HG03432 (cell line): ENCODE measurements around the gene ASL.
"Not testable (repeated sequence)": the region's sequence is repeated elsewhere in the genome, so short reads cannot be mapped to it uniquely, and the experiment has no call there.

Experiments used
- ATAC-seq: cut with Tn5 transposase; IDR thresholded peaks from one replicate; pipeline ENCODE4 v1.9.1; 2021; ENCODE audit warnings: mild to moderate bottlenecking, moderate library complexity; ENCODE audit not compliant: unreplicated experiment

ASL gene

DNA sequence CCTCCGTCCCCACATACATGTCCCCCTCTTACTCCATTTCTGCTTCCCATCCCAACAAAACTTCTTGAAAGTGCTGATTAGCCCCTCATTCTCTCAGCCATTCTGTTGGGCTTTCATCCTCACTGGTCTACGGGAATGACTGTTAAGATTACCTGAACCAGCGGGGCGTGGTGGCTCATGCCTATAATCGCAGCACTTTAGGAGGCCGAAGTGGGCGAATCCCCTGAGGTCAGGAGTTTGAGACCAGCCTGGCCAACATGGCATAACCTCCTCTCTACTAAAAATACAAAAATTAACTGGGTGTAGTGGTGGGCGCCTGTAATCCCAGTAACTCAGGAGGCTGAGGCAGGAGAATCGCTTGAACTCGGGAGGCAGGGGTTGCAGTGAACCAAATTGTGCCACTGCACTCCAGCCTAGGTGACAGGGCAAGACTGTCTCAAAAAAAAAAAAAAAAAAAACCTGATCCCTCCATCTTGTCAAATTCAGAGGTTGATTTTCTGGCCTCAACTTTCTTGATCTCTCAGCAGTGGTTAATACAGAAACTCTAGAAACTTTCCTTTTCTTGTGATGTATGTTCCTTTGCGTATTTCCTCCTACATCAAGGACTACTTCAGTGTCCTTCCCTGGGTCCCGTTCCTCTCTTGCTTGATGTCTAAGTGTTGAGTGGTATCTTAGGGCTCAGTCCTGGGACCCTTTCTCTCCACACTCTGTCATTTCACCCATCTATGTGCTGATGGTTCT lies 41.2 kb downstream of the ASL start:
- ATAC-seq: not testable (repeated sequence)

DNA sequence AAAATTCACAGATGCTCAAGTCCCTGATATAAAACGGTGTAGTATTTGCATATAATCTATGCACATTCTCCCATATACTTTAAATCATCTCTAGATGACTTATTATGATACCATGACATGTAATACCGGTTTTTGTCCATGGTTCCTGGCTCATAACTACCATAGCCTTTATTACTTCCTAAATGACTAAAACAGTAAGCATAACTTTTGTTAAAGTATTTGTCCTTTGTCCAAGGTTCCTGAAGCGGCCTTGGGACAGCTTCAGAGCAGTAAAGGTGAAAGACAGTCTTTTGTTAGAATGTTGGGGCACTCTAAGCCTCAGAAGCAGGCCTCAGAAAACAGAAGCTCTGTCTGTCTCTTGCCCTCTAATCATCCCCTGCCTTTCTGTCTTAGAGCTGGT lies 43.0 kb downstream of the ASL start:
- no peak for ATAC-seq

DNA sequence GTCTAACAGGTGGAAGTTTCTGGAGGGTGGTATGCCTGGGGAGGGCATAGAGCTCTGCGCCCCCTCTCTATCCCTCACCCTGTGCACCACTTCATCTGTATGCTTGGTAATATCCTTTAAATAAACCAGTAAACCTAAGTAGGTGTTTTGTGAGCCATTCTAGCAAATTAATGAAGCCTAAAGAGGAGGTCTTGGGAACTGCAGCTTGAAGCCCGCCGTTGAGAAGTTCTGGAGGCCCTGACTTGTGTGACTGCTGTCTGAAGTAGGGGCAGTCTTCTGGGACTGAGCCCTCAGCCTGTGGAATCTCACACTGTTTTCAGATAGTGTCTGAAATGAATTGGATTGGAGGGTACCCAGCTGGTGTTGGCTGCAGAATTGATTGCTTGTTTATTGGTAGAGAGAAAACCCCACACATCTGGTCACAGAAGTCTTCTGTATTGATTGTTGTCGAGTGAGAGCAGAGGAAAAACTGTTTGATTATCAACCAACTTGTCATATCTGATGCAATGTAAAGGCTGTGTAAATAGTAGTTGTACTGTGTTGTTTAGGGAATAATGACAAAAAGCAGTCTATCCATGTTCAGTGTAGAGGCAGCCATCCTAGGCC lies 43.7 kb downstream of the ASL start:
- ATAC-seq: no peak

DNA sequence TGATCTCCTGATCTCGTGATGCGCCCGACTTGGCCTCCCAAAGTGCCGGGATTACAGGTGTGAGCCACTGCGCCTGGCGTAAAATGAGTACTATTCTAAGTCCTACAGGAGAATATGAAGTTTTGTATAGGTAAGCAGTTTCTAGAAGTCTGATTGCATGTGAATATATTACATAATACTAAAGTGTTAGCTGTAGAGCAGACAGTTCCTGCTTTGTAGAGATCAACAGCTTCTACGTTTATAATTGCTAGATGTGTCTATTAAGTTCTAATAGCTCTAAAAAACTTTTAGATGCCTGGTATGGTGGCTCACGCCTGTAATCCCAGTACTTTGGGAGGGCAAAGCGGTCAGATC lies 47.5 kb downstream of the ASL start:
- ATAC-seq: no peak

DNA sequence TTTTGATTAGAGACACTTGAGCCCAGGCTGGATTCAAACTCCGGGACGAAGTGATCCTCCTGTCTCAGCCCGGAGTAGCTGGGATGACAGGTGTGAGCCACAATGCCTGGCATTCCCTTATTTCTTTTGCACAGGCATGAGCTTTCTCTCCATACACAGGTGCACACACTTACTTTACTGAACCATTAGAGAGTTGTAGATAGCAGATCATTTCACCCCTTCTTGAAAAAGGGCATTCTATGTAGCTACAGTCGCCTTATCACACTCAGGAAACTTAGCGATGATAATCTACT lies 48.9 kb downstream of the ASL start:
- not testable (repeated sequence) for ATAC-seq

DNA sequence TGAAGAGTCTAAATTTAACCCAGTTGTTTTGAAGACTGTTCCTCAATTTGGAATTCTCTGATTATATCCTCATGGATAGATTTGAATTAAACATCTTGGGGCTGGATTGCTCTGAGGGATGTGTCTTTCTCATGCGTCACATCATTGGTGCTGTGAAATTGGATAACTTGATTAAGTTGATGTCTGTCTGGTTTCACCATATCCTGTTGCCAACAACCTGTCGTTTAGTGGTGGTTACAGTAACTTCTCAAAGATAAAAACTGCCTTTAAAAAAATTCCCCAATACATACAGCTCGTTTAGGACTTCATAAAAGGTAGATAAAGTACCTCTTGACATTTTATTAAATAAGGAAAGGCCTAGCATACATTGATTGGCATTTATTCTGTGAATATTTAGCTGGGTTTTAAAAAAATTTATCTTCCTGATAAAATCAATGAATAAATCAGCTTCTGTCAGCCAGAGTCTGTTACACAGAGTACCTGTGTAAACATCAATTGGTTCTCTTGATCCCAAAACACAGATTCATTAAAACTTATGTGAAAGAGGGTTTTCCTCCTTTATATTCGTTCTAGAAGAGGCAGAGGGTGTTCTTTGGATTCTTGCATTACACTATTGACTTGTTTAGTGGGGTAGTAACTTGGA lies 49.6 kb downstream of the ASL start:
- no peak for ATAC-seq

DNA sequence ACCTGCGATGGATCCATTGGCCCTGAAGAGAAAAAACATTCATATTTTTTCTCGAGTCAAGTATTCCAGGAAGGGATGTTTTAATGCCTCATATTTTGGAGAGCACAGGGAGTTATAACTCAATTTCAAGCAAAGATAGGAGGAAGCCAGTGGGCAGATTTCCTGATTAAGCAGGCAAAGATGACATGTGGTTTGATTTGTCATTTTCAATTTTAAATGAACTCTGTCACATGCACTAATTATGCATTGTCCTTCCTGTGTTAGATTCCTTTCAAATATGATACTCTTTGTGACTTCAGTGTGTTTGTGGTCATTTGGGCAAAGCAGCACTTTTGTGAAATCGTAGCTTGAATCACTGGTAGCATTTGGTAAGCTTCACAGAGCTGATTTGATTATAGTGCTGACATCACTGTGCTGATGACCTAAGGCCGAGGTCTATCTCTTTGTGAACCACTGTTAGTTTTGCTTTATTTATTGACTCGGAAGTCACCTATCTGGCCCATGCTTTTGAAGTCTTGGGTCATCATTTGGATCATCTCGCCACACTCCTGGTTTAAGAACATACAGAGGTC lies 50.2 kb downstream of the ASL start:
- not testable (repeated sequence) for ATAC-seq

DNA sequence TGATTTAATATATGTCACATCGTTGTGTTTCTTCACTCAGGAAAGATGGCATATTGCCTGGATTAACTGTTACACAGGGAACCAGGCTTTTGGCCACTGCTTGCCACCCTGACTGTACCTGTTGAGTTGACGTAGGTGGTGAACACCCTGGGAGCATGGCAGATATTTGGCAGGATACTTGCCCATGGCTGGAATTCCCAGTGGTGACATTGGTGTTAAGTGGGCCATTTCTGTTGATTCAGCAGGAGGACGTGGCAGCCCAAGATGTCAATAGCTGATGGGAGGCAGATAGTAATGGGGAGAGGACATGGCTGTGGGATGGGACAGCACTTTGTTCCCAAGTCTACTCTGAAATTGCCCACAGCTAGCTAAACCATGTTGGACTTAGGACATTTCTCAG lies 51.6 kb downstream of the ASL start:
- ATAC-seq: not testable (repeated sequence)

DNA sequence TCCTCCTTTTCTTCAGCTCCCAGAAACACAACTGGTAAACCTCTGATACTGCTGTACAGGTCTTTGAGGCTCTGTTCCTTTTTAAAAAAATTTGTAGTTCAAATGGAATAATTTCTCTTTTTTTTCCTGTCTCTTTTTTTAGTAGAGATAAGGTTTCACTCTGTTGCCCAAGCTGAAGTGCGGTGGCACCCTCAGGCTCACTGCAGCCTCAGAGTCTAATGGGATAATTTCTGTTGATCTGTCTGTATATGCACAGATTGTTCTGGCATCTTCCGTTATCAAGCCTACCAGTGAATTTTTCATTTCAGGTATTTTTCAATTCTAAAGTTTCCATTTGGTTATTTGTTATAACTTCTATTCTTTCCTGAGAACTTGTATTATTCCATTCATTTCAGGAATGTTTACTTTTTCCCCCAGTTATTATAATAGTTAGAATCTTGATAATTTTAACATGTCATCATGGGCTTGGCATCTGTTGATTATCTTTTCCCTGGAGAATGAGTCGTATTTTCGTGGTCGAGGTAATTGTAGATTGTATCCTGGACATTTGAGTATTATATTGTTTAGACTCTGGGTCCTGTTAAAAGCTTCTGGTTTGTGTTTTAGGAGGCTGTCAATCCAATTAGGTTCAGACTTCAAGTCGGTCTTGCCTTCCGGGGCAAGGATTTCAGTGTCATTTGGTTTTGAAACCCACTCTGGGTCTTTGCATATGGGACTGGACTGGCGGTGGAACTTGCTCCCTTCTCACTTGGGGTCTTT lies 63.6 kb downstream of the ASL start:
- no peak for ATAC-seq

DNA sequence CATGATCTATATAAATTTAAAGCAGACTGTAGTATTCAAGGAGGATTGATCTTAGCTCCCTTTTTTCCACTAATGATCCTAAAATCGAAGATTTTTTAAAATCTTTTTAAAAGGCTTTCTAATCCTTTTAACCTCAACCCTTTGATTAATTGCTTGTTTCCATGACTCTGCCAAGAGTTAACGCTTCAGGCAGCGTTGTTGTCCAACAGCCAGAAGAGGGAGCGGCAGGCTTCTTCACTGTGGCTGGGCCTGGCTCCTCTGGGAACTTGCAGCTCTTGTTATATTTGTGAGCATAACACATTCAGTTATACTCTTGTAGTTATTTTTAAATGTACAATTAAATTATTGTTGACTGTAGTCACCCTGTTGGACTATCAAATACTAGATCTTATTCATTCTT lies 65.3 kb downstream of the ASL start:
- no peak for ATAC-seq

DNA sequence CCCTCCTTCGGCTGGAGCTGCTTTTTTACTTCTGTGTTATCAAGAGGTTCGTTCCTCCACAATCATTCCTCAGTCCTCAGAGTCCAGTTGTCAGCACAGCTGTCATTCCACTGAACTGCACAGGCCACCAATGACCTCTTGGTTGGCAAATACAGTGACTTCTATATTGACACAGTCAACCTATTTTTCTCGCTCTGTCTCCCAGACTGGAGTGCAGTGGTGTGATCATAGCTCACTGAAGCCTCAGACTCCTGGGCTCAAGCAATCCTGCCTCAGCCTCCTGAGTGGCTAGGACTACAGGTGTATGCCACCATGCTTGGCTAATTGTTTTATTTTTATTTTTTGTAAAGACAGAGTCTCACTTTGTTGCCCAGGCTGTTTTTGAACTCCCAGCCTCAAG lies 66.7 kb downstream of the ASL start:
- no peak for ATAC-seq

DNA sequence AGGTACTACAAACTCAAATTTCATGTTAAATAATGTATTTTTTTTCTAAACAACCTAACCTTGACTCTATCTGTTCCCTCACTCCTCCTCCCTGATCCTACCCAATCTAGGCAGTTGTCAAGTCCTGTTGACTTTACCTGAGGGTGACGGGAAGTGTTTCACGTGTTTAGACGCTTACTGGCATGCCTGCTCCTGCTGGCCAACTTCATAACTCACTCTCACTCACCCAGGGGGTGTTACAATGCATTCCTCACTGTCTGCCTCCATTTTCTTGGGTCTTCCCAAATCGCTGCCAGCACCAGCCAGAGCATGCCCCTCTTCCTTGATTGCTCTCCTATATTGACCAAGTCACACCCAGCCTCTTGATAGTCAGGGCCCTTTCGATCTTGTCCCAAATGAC lies 67.4 kb downstream of the ASL start:
- ATAC-seq: no peak
